Upper lobe of right lung (tissue), 1 donor: ENCODE data around the gene TNFAIP8L1. TPM values are rescaled to one million over a fixed set of nuclear protein-coding genes. Genes with fewer than 3 reads are reported as not detected.

Experiments
- ATAC-seq: fragments of 200-7000 bp; cut with Tn5 transposase; one replicate; pipeline ENCODE4 v1.9.1; 2020; ENCODE audit warnings: mild to moderate bottlenecking, moderate library complexity
- DNase-seq: peaks from one replicate; pipeline ENCODE4 v3.0.0-alpha.2; 2020
- H3K27ac ChIP-seq: fragments of 200-600 bp; one replicate; pipeline ENCODE4 v1.8.0; 2022
- H3K27me3 ChIP-seq: fragments of 200-600 bp; one replicate; pipeline ENCODE4 v1.8.0; 2022; ENCODE audit warnings: mild to moderate bottlenecking
- H3K36me3 ChIP-seq: fragments of 200-600 bp; one replicate; pipeline ENCODE4 v1.8.0; 2022
- H3K4me1 ChIP-seq: fragments of 200-600 bp; one replicate; pipeline ENCODE4 v1.8.0; 2022
- H3K4me3 ChIP-seq: fragments of 200-600 bp; one replicate; pipeline ENCODE4 v1.8.0; 2022; ENCODE audit warnings: mild to moderate bottlenecking
- H3K9me3 ChIP-seq: fragments of 200-600 bp; one replicate; pipeline ENCODE4 v1.8.0; 2022
- CTCF ChIP-seq: fragments of 200-600 bp; IDR thresholded peaks from one replicate; pipeline ENCODE4 v1.8.0; 2022; ENCODE audit warnings: antibody characterized with exemption
- intact Hi-C: fragments of 100-400 bp; cut with DNase I; formaldehyde crosslinking; loops from one replicate; pipeline ENCODE4 v1.11.0; 2022
- total RNA-seq: library from RNA; stranded (reverse); fragmentation: NEBNext Ultra II Directional; extraction: Animal tissue kit (Norgen Biotek cat#: 25700); gene quantifications from one replicate; pipeline ENCODE4 v1.2.1, GENCODE V29; 2021
- donor health status: DM: no; HTN: yes; CAD: no; lungs with severe emphysema.

TNFAIP8L1 gene
- total RNA-seq, 1 donor from 2014 or later, result 11.9 TPM

DNA sequence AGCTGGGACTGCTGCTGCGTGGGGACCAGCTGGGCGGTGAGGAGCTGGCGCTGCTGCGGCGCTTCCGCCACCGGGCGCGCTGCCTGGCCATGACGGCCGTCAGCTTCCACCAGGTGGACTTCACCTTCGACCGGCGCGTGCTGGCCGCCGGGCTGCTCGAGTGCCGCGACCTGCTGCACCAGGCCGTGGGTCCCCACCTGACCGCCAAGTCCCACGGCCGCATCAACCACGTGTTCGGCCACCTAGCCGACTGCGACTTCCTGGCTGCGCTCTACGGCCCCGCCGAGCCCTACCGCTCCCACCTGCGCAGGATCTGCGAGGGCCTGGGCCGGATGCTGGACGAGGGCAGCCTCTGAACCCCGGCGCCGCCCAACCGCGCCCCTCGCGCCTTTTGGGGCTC, 12.8 kb downstream of the TNFAIP8L1 start:
- ATAC-seq, result no peak
- TF ChIP-seq CTCF, result no peak
- Histone ChIP-seq H3K9me3 (no peaks in the 10 kb centered on the region), H3K4me3 (no peak overlapping the region), H3K36me3 (peaks cover 28% of the 10 kb centered on the region), H3K4me1 (no peaks in the 10 kb centered on the region), H3K27ac (no peak overlapping the region), H3K27me3 (no peaks in the 10 kb centered on the region)
- intact Hi-C loops, result no loop called here
- DNase-seq, result no peak

GRCh38 chr19:4653793-4654436, 14.6 kb downstream of the TNFAIP8L1 start:
- Histone ChIP-seq H3K27ac (no peak overlapping the region), H3K36me3 (peaks cover 47% of the 10 kb centered on the region), H3K27me3 (no peaks in the 10 kb centered on the region), H3K4me1 (no peaks in the 10 kb centered on the region), H3K4me3 (no peak overlapping the region), H3K9me3 (no peaks in the 10 kb centered on the region)
- no peak for DNase-seq
- intact Hi-C loops, result no loop called here
- ATAC-seq, result no peak
- TF ChIP-seq CTCF, result no peak

DNA sequence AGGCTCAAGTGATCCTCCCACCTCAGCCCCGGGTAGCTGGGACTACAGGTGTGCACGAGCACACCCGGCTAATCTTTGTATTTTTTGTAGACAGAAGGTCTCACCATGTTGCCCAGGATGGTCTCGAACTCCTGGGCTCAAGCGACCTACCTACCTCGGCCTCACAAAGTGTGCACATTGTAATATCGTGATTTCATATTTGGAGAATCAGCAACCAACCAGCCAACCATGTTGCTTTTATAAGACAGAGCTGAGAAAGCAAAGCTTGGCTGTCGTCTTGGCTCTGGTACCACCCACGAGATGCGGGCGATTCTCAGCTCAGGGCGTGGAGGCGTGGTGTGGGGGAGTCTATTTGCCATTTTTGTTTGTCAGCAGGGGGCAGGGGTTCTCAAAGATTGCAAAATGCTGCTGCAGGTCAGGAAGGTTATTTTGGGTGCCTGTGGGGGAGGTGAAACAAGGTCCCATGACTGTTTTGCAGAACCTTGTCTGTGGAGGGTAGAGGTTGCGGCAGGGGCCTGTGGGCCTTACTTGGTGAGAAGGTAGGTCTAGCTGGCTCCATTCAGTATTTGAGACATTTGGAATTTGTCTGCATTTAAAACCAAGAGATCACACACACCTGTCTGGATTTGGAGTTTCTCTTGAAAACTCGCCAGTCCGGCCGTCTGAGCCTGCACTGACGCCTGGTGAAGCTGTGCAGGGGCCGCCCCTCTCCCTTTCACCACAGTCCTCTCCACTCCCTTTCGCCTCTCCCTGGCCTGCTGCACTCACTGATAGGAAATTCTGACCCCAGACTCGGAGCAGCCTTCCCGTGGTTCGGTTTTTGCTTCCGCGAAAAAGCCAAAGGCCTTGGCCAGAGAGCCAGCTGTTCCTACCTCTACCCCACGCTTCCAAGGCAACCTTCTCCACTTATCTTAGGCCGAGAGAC, 15.4 kb downstream of the TNFAIP8L1 start:
- intact Hi-C loops, result no loop called here
- ATAC-seq (no peak), DNase-seq (no peak)
- no peaks in the 10 kb centered on the region for H3K4me1 ChIP-seq
- TF ChIP-seq CTCF, result no peak
- H3K27me3 ChIP-seq, result no peaks in the 10 kb centered on the region
- H3K36me3 ChIP-seq, result peaks cover 55% of the 10 kb centered on the region
- no peak overlapping the region for H3K4me3 ChIP-seq
- H3K27ac ChIP-seq, result no peak overlapping the region
- no peaks in the 10 kb centered on the region for H3K9me3 ChIP-seq

GRCh38 chr19:4656102-4656501, 16.8 kb downstream of the TNFAIP8L1 start:
- Histone ChIP-seq H3K36me3 (peaks cover 64% of the 10 kb centered on the region), H3K4me3 (no peak overlapping the region), H3K9me3 (no peaks in the 10 kb centered on the region), H3K4me1 (no peaks in the 10 kb centered on the region), H3K27me3 (no peaks in the 10 kb centered on the region), H3K27ac (no peak overlapping the region)
- intact Hi-C loops, result no loop called here
- DNase-seq, result no peak
- no peak for TF ChIP-seq CTCF
- no peak for ATAC-seq

DNA sequence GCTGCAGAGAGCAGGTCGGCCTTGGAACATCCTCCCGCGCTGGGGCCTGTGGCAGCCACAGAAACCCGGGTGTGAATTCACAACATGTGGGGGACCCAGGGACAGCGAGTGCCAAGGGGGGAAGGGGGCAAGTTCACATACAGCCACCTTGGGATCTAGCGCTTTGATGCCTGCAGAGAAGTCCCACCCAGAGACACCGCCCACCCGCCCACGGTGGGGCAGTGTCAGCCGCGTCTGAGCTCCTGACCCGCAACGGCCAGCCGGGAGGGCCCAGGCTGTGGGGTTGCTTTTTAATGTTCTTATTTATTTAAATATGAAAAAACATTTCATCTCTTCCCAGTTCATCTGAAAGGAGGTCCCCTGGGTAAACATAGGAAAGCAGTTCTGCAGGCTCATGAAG, 17.9 kb downstream of the TNFAIP8L1 start:
- peaks cover 72% of the 10 kb centered on the region for H3K36me3 ChIP-seq
- intact Hi-C loops, result no loop called here
- no peak for ATAC-seq

More for the DNA sequence above, 17.9 kb downstream of the TNFAIP8L1 start:
- no peaks in the 10 kb centered on the region for H3K9me3 ChIP-seq
- DNase-seq, result no peak
- TF ChIP-seq CTCF, result no peak
- no peak overlapping the region for H3K4me3 ChIP-seq
- H3K4me1 ChIP-seq, result no peaks in the 10 kb centered on the region
- no peaks in the 10 kb centered on the region for H3K27me3 ChIP-seq
- no peak overlapping the region for H3K27ac ChIP-seq
